H9 (cell line): ENCODE results near the gene C1QTNF1. TPM values are rescaled to one million over a fixed set of nuclear protein-coding genes. Genes with fewer than 3 reads are reported as not detected.
A peak's percentile ranks its signal among the peaks of the same experiment; 100 is the strongest.

Experiments
- DNase-seq: peaks from one replicate; pipeline ENCODE4 v3.0.0-alpha.2; 2017
- H2AFZ ChIP-seq: one replicate; pipeline ENCODE4 v1.6.1; 2013; ENCODE audit warnings: mild to moderate bottlenecking, low read length, control low read depth, moderate library complexity
- H2AK5ac ChIP-seq: 2 replicates; pipeline ENCODE4 v1.6.1; 2013; ENCODE audit warnings: low read length, control low read depth, mixed read lengths; ENCODE audit not compliant: insufficient read length
- H2BK120ac ChIP-seq: one replicate; pipeline ENCODE4 v1.6.1; 2013; ENCODE audit warnings: low read depth, mild to moderate bottlenecking, low read length, control low read depth, inconsistent platforms; ENCODE audit not compliant: poor library complexity, severe bottlenecking
- H2BK12ac ChIP-seq: 2 replicates; pipeline ENCODE4 v1.6.1; 2013; ENCODE audit warnings: low read length, control low read depth, mixed read lengths, low read depth; ENCODE audit not compliant: insufficient read length
- H2BK15ac ChIP-seq: 2 replicates; pipeline ENCODE4 v1.6.1; 2013; ENCODE audit warnings: low read depth, low read length, control low read depth
- H2BK20ac ChIP-seq: one replicate; pipeline ENCODE4 v1.6.1; 2013; ENCODE audit warnings: low read depth, mild to moderate bottlenecking, low read length, control low read depth, inconsistent platforms; ENCODE audit not compliant: poor library complexity, severe bottlenecking
- H2BK5ac ChIP-seq: 2 replicates; pipeline ENCODE4 v1.6.1; 2013; ENCODE audit warnings: low read length, control low read depth, mixed read lengths; ENCODE audit not compliant: insufficient read length
- H3K14ac ChIP-seq: 2 replicates; pipeline ENCODE4 v1.6.1; 2013; ENCODE audit warnings: low read length, control low read depth; ENCODE audit not compliant: insufficient read depth
- H3K18ac ChIP-seq: 2 replicates; pipeline ENCODE4 v1.6.1; 2013; ENCODE audit warnings: low read depth, mild to moderate bottlenecking, mixed read lengths, low read length, control low read depth; ENCODE audit not compliant: insufficient read length
- H3K23ac ChIP-seq: 2 replicates; pipeline ENCODE4 v1.6.1; 2013; ENCODE audit warnings: low read length, control low read depth, mixed read lengths, low read depth; ENCODE audit not compliant: insufficient read length
- H3K23me2 ChIP-seq: 2 replicates; pipeline ENCODE4 v1.6.1; 2013; ENCODE audit warnings: low read depth, mild to moderate bottlenecking, mixed read lengths, low read length, control low read depth; ENCODE audit not compliant: insufficient read length, poor library complexity, severe bottlenecking
- H3K27ac ChIP-seq: 2 replicates; pipeline ENCODE4 v1.5.1; 2013; ENCODE audit warnings: low read length, control low read depth, mixed read lengths, low read depth; ENCODE audit not compliant: insufficient read length
- H3K27me3 ChIP-seq: 2 replicates; pipeline ENCODE4 v1.6.1; 2013; ENCODE audit warnings: low read length, control low read depth, inconsistent platforms; ENCODE audit not compliant: insufficient read depth
- H3K4ac ChIP-seq: 2 replicates; pipeline ENCODE4 v1.6.1; 2013; ENCODE audit warnings: low read depth, mild to moderate bottlenecking, control low read depth, inconsistent platforms, low read length, moderate library complexity
- H3K4me1 ChIP-seq: 2 replicates; pipeline ENCODE4 v1.6.1; 2013; ENCODE audit warnings: low read length, control low read depth, inconsistent platforms; ENCODE audit not compliant: insufficient read depth
- H3K4me2 ChIP-seq: 2 replicates; pipeline ENCODE4 v1.6.1; 2013; ENCODE audit warnings: low read length, control low read depth, mixed read lengths; ENCODE audit not compliant: insufficient read length, insufficient read depth
- H3K56ac ChIP-seq: 2 replicates; pipeline ENCODE4 v1.6.1; 2013; ENCODE audit warnings: low read depth, mild to moderate bottlenecking, mixed read lengths, low read length, control low read depth; ENCODE audit not compliant: insufficient read length
- H3K79me1 ChIP-seq: 2 replicates; pipeline ENCODE4 v1.6.1; 2013; ENCODE audit warnings: low read depth, mild to moderate bottlenecking, moderate library complexity, low read length, control low read depth, inconsistent platforms; ENCODE audit not compliant: insufficient read depth, poor library complexity, severe bottlenecking
- H3K79me2 ChIP-seq: 2 replicates; pipeline ENCODE4 v1.6.1; 2013; ENCODE audit warnings: low read length, control low read depth, inconsistent platforms; ENCODE audit not compliant: insufficient read depth
- H3K9ac ChIP-seq: 2 replicates; pipeline ENCODE4 v1.6.1; 2013; ENCODE audit warnings: low read length, control low read depth, mixed read lengths; ENCODE audit not compliant: insufficient read length; ENCODE audit errors: extremely low read depth
- H3K9me3 ChIP-seq: one replicate; pipeline ENCODE4 v1.6.1; 2013; ENCODE audit warnings: low read depth, low read length, inconsistent platforms; ENCODE audit not compliant: control insufficient read depth
- H3T11ph ChIP-seq: one replicate; pipeline ENCODE4 v1.6.1; 2013; ENCODE audit warnings: mild to moderate bottlenecking, low read length, control low read depth, inconsistent platforms
- H4K20me1 ChIP-seq: one replicate; pipeline ENCODE4 v1.6.1; 2013; ENCODE audit not compliant: control insufficient read depth, insufficient read length, insufficient read depth
- H4K5ac ChIP-seq: 2 replicates; pipeline ENCODE4 v1.6.1; 2013; ENCODE audit warnings: low read depth, mild to moderate bottlenecking, mixed read lengths, low read length, control low read depth; ENCODE audit not compliant: insufficient read length
- H4K8ac ChIP-seq: replicated peaks from 2 replicates; pipeline ENCODE4 v1.6.1; 2013; ENCODE audit warnings: low read length, control low read depth, mixed read lengths, low read depth; ENCODE audit not compliant: insufficient read length
- H4K91ac ChIP-seq: 2 replicates; pipeline ENCODE4 v1.6.1; 2013; ENCODE audit warnings: low read depth, mild to moderate bottlenecking, moderate library complexity, mixed read lengths, low read length, control low read depth; ENCODE audit not compliant: insufficient read length
- H3K27ac Mint-ChIP-seq, 3 experiments: 2 replicates in 2 of 3; 3 replicates in 1 of 3; pipeline ENCODE4 v1.8.0; 2020 to 2021; ENCODE audit warnings: mixed read lengths in 3 of 3, mild to moderate bottlenecking in 1 of 3, moderate library complexity in 1 of 3
- H3K27me3 Mint-ChIP-seq: 2 replicates; pipeline ENCODE4 v1.8.0; 2021; ENCODE audit warnings: low read depth, mild to moderate bottlenecking, moderate library complexity, mixed read lengths
- H3K36me3 Mint-ChIP-seq, 3 experiments: 2 replicates in 2 of 3; 3 replicates in 1 of 3; pipeline ENCODE4 v1.8.0; 2020 to 2021; ENCODE audit warnings: low read depth in 3 of 3, mixed read lengths in 3 of 3; ENCODE audit not compliant: insufficient read depth in 1 of 3
- H3K4me1 Mint-ChIP-seq, 2 experiments: 2 replicates each; pipeline ENCODE4 v1.8.0; 2020; ENCODE audit warnings: mixed read lengths in 2 of 2
- H3K4me3 Mint-ChIP-seq, 2 experiments: 2 replicates in 1 of 2; 3 replicates in 1 of 2; pipeline ENCODE4 v1.8.0; 2020 to 2021; ENCODE audit warnings: mild to moderate bottlenecking in 2 of 2, mixed read lengths in 2 of 2, moderate library complexity in 1 of 2
- H3K9me3 Mint-ChIP-seq, 2 experiments: 2 replicates in 1 of 2; 3 replicates in 1 of 2; pipeline ENCODE4 v1.8.0; 2020; ENCODE audit warnings: mild to moderate bottlenecking in 2 of 2, mixed read lengths in 2 of 2, moderate library complexity in 1 of 2
- WGBS: extraction: QIAGEN DNeasy Blood & Tissue Kit; methylation state at CpG from one replicate; pipeline ENCODE4 v1.1.7; 2013; ENCODE audit warnings: missing lambda C conversion rate, low lambda C conversion rate, mixed read lengths; ENCODE audit not compliant: insufficient read length; ENCODE audit errors: extremely low coverage; 5-methylcytosine and 5-hydroxymethylcytosine counted together
- total RNA-seq: library from RNA; stranded (reverse); gene quantifications from 2 replicates; pipeline ENCODE4 v1.2.1, GENCODE V29; 2021
- TF ChIP-seq, protein P1 (sequence below): fragments of 200-600 bp; sonication (generic); conservative IDR thresholded peaks from 3 replicates; pipeline ENCODE4 v1.8.0; 2021; ENCODE audit warnings: antibody characterized with exemption, mild to moderate bottlenecking

C1QTNF1 gene
- total RNA-seq, 1 experiment from 2014 or later: 0.96 TPM

- Histone ChIP-seq H3K4ac (no peak overlapping the region), H3K4me2 (no peak overlapping the region), H3K9me3 (no peaks in the 10 kb centered on the region), H3T11ph (no peak overlapping the region), H3K27ac (no peak overlapping the region), H3K27me3 (peaks cover 9% of the 10 kb centered on the region), H3K79me2 (no peaks in the 10 kb centered on the region), H3K4me1 (no peaks in the 10 kb centered on the region), H2BK5ac (no peak overlapping the region), H3K23me2 (no peaks in the 10 kb centered on the region), H4K8ac (no peak overlapping the region), H2BK120ac (no peak overlapping the region), H2AK5ac (no peak overlapping the region), H3K56ac (no peak overlapping the region), H3K18ac (no peak overlapping the region), H3K79me1 (no peaks in the 10 kb centered on the region), H3K14ac (no peak overlapping the region), H4K20me1 (no peaks in the 10 kb centered on the region), H2BK20ac (no peak overlapping the region), H4K91ac (no peak overlapping the region), H2BK12ac (no peak overlapping the region), H3K23ac (no peak overlapping the region), H2BK15ac (no peak overlapping the region), H2AFZ (no peak overlapping the region), H4K5ac (no peak overlapping the region), H3K9ac (no peak overlapping the region)
- DNase-seq: no peak
- Mint-ChIP-seq H3K9me3 (no peaks in the 10 kb centered on the region), H3K4me3 (no peak overlapping the region), H3K27me3 (peaks cover 64% of the 10 kb centered on the region), H3K27ac (peak overlapping the region in 1 of 3 experiments; percentile 65; a peak in 1 of 7 replicates), H3K4me1 (no peaks in the 10 kb centered on the region), H3K36me3 (peaks cover 12 to 64% (median 28%) of the 10 kb centered on the region in 3 experiments; a peak in 6 of 7 replicates)
- no CpG with 5 or more reads among the region's 6 CpGs for WGBS
- TF ChIP-seq, protein P1, sequence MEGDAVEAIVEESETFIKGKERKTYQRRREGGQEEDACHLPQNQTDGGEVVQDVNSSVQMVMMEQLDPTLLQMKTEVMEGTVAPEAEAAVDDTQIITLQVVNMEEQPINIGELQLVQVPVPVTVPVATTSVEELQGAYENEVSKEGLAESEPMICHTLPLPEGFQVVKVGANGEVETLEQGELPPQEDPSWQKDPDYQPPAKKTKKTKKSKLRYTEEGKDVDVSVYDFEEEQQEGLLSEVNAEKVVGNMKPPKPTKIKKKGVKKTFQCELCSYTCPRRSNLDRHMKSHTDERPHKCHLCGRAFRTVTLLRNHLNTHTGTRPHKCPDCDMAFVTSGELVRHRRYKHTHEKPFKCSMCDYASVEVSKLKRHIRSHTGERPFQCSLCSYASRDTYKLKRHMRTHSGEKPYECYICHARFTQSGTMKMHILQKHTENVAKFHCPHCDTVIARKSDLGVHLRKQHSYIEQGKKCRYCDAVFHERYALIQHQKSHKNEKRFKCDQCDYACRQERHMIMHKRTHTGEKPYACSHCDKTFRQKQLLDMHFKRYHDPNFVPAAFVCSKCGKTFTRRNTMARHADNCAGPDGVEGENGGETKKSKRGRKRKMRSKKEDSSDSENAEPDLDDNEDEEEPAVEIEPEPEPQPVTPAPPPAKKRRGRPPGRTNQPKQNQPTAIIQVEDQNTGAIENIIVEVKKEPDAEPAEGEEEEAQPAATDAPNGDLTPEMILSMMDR: no peak
Measured at GRCh38 chr17:78997881-78998280, 26.1 kb upstream of the C1QTNF1 start.
